Measurements from ENCODE around the gene PHACTR1.

Gene PHACTR1

GRCh38 chr6:12748815-12749521, 32.4 kb downstream of the PHACTR1 start:
- Histone ChIP-seq H3K27ac (no peak overlapping the region), H3K9me3 (no peaks in the 10 kb centered on the region), H3K4me3 (ENCODE audit: low read depth in 1 of 2, low read length in 1 of 2) (no peak overlapping the region), H3K27me3 (peaks cover 74% of the 10 kb centered on the region), H3K36me3 (no peaks in the 10 kb centered on the region), H3K4me1 (ENCODE audit: control insufficient read depth in 1 of 2, insufficient read depth in 1 of 2, low read depth in 1 of 2, low read length in 1 of 2) (no peaks in the 10 kb centered on the region)
- TF ChIP-seq, protein P1, sequence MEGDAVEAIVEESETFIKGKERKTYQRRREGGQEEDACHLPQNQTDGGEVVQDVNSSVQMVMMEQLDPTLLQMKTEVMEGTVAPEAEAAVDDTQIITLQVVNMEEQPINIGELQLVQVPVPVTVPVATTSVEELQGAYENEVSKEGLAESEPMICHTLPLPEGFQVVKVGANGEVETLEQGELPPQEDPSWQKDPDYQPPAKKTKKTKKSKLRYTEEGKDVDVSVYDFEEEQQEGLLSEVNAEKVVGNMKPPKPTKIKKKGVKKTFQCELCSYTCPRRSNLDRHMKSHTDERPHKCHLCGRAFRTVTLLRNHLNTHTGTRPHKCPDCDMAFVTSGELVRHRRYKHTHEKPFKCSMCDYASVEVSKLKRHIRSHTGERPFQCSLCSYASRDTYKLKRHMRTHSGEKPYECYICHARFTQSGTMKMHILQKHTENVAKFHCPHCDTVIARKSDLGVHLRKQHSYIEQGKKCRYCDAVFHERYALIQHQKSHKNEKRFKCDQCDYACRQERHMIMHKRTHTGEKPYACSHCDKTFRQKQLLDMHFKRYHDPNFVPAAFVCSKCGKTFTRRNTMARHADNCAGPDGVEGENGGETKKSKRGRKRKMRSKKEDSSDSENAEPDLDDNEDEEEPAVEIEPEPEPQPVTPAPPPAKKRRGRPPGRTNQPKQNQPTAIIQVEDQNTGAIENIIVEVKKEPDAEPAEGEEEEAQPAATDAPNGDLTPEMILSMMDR (IDR thresholded peaks at IDR 0.05) = no peak

- no peak overlapping the region for H3K4me3 ChIP-seq (ENCODE audit: low read depth in 1 of 2, low read length in 1 of 2)
- H3K36me3 ChIP-seq = no peaks in the 10 kb centered on the region
- no peaks in the 10 kb centered on the region for H3K9me3 ChIP-seq
- H3K27ac ChIP-seq = no peak overlapping the region
- TF ChIP-seq, protein P1 (IDR thresholded peaks at IDR 0.05) = no peak
- H3K4me1 ChIP-seq (ENCODE audit: control insufficient read depth in 1 of 2, insufficient read depth in 1 of 2, low read depth in 1 of 2, low read length in 1 of 2) = no peaks in the 10 kb centered on the region
- H3K27me3 ChIP-seq = peaks cover 74% of the 10 kb centered on the region
These were observed 33.2 kb downstream of the PHACTR1 start for GRCh38 chr6:12749531-12750379.

DNA sequence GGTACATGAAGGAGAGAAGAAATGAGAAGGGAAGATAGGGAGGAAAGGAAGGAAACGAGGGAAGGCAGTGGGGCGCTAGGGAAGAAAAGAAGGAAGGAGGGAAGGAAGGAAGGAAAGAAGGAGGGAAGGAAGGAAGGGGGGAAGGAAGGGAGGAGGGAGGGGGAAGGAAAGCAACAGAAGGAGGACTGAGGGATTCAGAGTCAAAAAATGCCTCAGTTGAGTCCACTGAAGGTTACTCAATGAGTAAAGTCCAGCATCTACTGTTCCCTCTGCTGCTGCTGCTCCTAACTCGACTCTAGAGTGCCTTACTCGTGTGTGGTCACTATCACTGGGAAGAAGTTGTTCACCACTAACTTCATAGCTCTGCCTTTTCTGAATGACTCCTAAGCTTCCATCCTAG, 33.8 kb downstream of the PHACTR1 start:
- H3K4me3 ChIP-seq (ENCODE audit: low read depth in 1 of 2, low read length in 1 of 2) = no peak overlapping the region
- no peaks in the 10 kb centered on the region for H3K36me3 ChIP-seq
- no peak overlapping the region for H3K27ac ChIP-seq
- no peaks in the 10 kb centered on the region for H3K4me1 ChIP-seq (ENCODE audit: control insufficient read depth in 1 of 2, insufficient read depth in 1 of 2, low read depth in 1 of 2, low read length in 1 of 2)
- TF ChIP-seq, protein P1 (IDR thresholded peaks at IDR 0.05) = no peak
- H3K27me3 ChIP-seq = peaks cover 79% of the 10 kb centered on the region
- H3K9me3 ChIP-seq = no peaks in the 10 kb centered on the region

- Histone ChIP-seq H3K4me3 (ENCODE audit: low read depth in 1 of 2, low read length in 1 of 2) (no peak overlapping the region), H3K27me3 (peaks cover 76% of the 10 kb centered on the region)
- TF ChIP-seq, protein P1 (IDR thresholded peaks at IDR 0.05) = no peak
These were observed 35.2 kb downstream of the PHACTR1 start for GRCh38 chr6:12751694-12752325.

DNA sequence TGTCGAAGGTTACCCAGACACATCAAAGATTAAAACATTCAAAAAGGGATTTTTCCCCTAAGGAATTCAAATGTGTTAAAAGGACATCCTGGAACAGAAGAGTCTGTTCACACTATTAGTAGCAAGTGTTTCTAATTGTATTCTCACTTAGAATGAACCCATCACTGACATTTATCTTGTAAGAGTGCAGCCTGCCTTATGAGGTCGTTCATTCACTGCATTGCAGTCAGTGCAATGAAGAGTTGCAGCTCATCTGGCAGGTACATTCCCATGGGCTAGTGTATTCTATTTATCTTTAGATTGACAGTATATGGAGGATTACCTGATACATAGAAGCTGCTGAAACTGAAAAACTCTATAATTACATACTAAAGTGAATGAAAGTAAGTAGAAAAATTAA, 36.5 kb downstream of the PHACTR1 start:
- TF ChIP-seq, protein P1 (IDR thresholded peaks at IDR 0.05) = no peak
- H3K27me3 ChIP-seq = peaks cover 63% of the 10 kb centered on the region
- H3K36me3 ChIP-seq = no peaks in the 10 kb centered on the region
- no peak overlapping the region for H3K4me3 ChIP-seq (ENCODE audit: low read depth in 1 of 2, low read length in 1 of 2)
- H3K9me3 ChIP-seq = no peaks in the 10 kb centered on the region
- no peaks in the 10 kb centered on the region for H3K4me1 ChIP-seq (ENCODE audit: control insufficient read depth in 1 of 2, insufficient read depth in 1 of 2, low read depth in 1 of 2, low read length in 1 of 2)
- no peak overlapping the region for H3K27ac ChIP-seq

More at GRCh38 chr6:12751694-12752325, 35.2 kb downstream of the PHACTR1 start:
- Histone ChIP-seq H3K27ac (no peak overlapping the region), H3K4me1 (ENCODE audit: control insufficient read depth in 1 of 2, insufficient read depth in 1 of 2, low read depth in 1 of 2, low read length in 1 of 2) (no peaks in the 10 kb centered on the region), H3K36me3 (no peaks in the 10 kb centered on the region), H3K9me3 (no peaks in the 10 kb centered on the region)
